Body of pancreas (tissue), 4 donors: ENCODE data around the gene SOBP.

Experiments used
- POLR2A ChIP-seq, 3 donors: fragments of 450-650 bp; IDR thresholded peaks; one replicate each; pipeline ENCODE4 v1.6.1; 2016; ENCODE audit warnings: antibody characterized with exemption in 3 of 3, mild to moderate bottlenecking in 2 of 3
- TF ChIP-seq, protein P1 (sequence below), 7 experiments: fragments of 450-650 bp in 4 of 7; fragments of 200-600 bp in 3 of 7; sonication (generic) in 3 of 7; IDR thresholded peaks; one replicate each; pipeline ENCODE4 v1.5.1; 2016 to 2019; ENCODE audit warnings: antibody characterized with exemption in 7 of 7

DNA sequence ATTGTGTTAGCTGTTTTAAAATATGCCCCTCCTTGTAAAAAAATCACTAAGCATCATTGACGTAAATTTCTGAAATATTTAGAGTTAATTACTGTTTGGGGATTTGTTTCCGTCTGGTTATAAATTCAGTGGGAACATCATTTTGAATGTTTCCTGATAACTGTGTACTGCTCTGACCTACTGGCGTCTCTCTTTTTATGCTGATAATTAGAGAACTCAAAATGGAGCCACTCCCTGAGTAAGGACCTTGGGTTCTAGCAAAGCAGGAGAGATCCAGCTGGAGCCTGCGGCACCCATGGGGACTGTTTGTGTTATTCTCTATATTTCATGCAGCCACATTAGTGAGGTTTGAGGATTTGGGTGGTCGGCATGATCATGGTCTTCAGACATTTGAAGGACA, 124.9 kb downstream of the SOBP start:
- no peak for TF ChIP-seq POLR2A (IDR thresholded peaks at IDR 0.05)
- TF ChIP-seq, protein P1, sequence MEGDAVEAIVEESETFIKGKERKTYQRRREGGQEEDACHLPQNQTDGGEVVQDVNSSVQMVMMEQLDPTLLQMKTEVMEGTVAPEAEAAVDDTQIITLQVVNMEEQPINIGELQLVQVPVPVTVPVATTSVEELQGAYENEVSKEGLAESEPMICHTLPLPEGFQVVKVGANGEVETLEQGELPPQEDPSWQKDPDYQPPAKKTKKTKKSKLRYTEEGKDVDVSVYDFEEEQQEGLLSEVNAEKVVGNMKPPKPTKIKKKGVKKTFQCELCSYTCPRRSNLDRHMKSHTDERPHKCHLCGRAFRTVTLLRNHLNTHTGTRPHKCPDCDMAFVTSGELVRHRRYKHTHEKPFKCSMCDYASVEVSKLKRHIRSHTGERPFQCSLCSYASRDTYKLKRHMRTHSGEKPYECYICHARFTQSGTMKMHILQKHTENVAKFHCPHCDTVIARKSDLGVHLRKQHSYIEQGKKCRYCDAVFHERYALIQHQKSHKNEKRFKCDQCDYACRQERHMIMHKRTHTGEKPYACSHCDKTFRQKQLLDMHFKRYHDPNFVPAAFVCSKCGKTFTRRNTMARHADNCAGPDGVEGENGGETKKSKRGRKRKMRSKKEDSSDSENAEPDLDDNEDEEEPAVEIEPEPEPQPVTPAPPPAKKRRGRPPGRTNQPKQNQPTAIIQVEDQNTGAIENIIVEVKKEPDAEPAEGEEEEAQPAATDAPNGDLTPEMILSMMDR (IDR thresholded peaks at IDR 0.05): no peak
